Measurements from ENCODE around the gene NUBP1.
"Not testable (repeated sequence)": the region's sequence is repeated elsewhere in the genome, so short reads cannot be mapped to it uniquely, and the experiment has no call there.

NUBP1 gene

GRCh38 chr16:10770907-10771306 lies 27.3 kb downstream of the NUBP1 start:
- no peaks in the 10 kb centered on the region for H3K9me3 ChIP-seq (ENCODE audit: control insufficient read depth in 1 of 2, low read length in 2 of 2)
- H3K27ac ChIP-seq (ENCODE audit: low read length): no peak overlapping the region
- no peaks in the 10 kb centered on the region for H3K27me3 ChIP-seq (ENCODE audit: low read depth, low read length)
- no peak overlapping the region for H3K4me3 ChIP-seq (ENCODE audit: low read depth in 1 of 2, low read length in 2 of 2)
- peaks cover 11 to 14% of the 10 kb centered on the region in 2 donors for H3K36me3 ChIP-seq (ENCODE audit: control insufficient read depth in 1 of 2, insufficient read depth in 2 of 2, low read length in 2 of 2)
- H3K4me1 ChIP-seq (ENCODE audit: control insufficient read depth in 1 of 2, insufficient read depth in 2 of 2, low read length in 2 of 2): no peaks in the 10 kb centered on the region

- Histone ChIP-seq H3K27ac (ENCODE audit: low read length) (no peak overlapping the region), H3K4me3 (ENCODE audit: low read depth in 1 of 2, low read length in 2 of 2) (no peak overlapping the region), H3K9me3 (ENCODE audit: control insufficient read depth in 1 of 2, low read length in 2 of 2) (no peaks in the 10 kb centered on the region), H3K36me3 (ENCODE audit: control insufficient read depth in 1 of 2, insufficient read depth in 2 of 2, low read length in 2 of 2) (no peaks in the 10 kb centered on the region), H3K4me1 (ENCODE audit: control insufficient read depth in 1 of 2, insufficient read depth in 2 of 2, low read length in 2 of 2) (no peaks in the 10 kb centered on the region), H3K27me3 (ENCODE audit: low read depth, low read length) (no peaks in the 10 kb centered on the region)
Measured at GRCh38 chr16:10776280-10776679, 32.6 kb downstream of the NUBP1 start.

GRCh38 chr16:10776923-10777322 lies 33.3 kb downstream of the NUBP1 start:
- not testable (repeated sequence) for H3K27me3 ChIP-seq (ENCODE audit: low read depth, low read length); H3K4me3 ChIP-seq (ENCODE audit: low read depth in 1 of 2, low read length in 2 of 2); H3K36me3 ChIP-seq (ENCODE audit: control insufficient read depth in 1 of 2, insufficient read depth in 2 of 2, low read length in 2 of 2); H3K27ac ChIP-seq (ENCODE audit: low read length); H3K9me3 ChIP-seq (ENCODE audit: control insufficient read depth in 1 of 2, low read length in 2 of 2); H3K4me1 ChIP-seq (ENCODE audit: control insufficient read depth in 1 of 2, insufficient read depth in 2 of 2, low read length in 2 of 2)

- no peaks in the 10 kb centered on the region for H3K27me3 ChIP-seq (ENCODE audit: low read depth, low read length)
- H3K36me3 ChIP-seq (ENCODE audit: control insufficient read depth in 1 of 2, insufficient read depth in 2 of 2, low read length in 2 of 2): no peaks in the 10 kb centered on the region
- H3K4me3 ChIP-seq (ENCODE audit: low read depth in 1 of 2, low read length in 2 of 2): no peak overlapping the region
- no peaks in the 10 kb centered on the region for H3K9me3 ChIP-seq (ENCODE audit: control insufficient read depth in 1 of 2, low read length in 2 of 2)
- H3K4me1 ChIP-seq (ENCODE audit: control insufficient read depth in 1 of 2, insufficient read depth in 2 of 2, low read length in 2 of 2): no peaks in the 10 kb centered on the region
- no peak overlapping the region for H3K27ac ChIP-seq (ENCODE audit: low read length)
Measured at GRCh38 chr16:10777356-10777755, 33.7 kb downstream of the NUBP1 start.

- not testable (repeated sequence) for H3K4me1 ChIP-seq (ENCODE audit: control insufficient read depth in 1 of 2, insufficient read depth in 2 of 2, low read length in 2 of 2); H3K36me3 ChIP-seq (ENCODE audit: control insufficient read depth in 1 of 2, insufficient read depth in 2 of 2, low read length in 2 of 2); H3K4me3 ChIP-seq (ENCODE audit: low read depth in 1 of 2, low read length in 2 of 2); H3K9me3 ChIP-seq (ENCODE audit: control insufficient read depth in 1 of 2, low read length in 2 of 2); H3K27ac ChIP-seq (ENCODE audit: low read length); H3K27me3 ChIP-seq (ENCODE audit: low read depth, low read length)
Measured at GRCh38 chr16:10779908-10780307, 36.3 kb downstream of the NUBP1 start.

- Histone ChIP-seq H3K9me3 (ENCODE audit: control insufficient read depth in 1 of 2, low read length in 2 of 2) (no peaks in the 10 kb centered on the region), H3K27ac (ENCODE audit: low read length) (no peak overlapping the region), H3K36me3 (ENCODE audit: control insufficient read depth in 1 of 2, insufficient read depth in 2 of 2, low read length in 2 of 2) (no peaks in the 10 kb centered on the region), H3K4me1 (ENCODE audit: control insufficient read depth in 1 of 2, insufficient read depth in 2 of 2, low read length in 2 of 2) (no peaks in the 10 kb centered on the region), H3K27me3 (ENCODE audit: low read depth, low read length) (no peaks in the 10 kb centered on the region), H3K4me3 (ENCODE audit: low read depth in 1 of 2, low read length in 2 of 2) (no peak overlapping the region)
Measured at GRCh38 chr16:10780628-10781027, 37.0 kb downstream of the NUBP1 start.

- no peak overlapping the region for H3K4me3 ChIP-seq (ENCODE audit: low read depth in 1 of 2, low read length in 2 of 2)
- H3K9me3 ChIP-seq (ENCODE audit: control insufficient read depth in 1 of 2, low read length in 2 of 2): no peaks in the 10 kb centered on the region
- H3K27ac ChIP-seq (ENCODE audit: low read length): no peak overlapping the region
- H3K4me1 ChIP-seq (ENCODE audit: control insufficient read depth in 1 of 2, insufficient read depth in 2 of 2, low read length in 2 of 2): no peaks in the 10 kb centered on the region
- H3K27me3 ChIP-seq (ENCODE audit: low read depth, low read length): no peaks in the 10 kb centered on the region
- H3K36me3 ChIP-seq (ENCODE audit: control insufficient read depth in 1 of 2, insufficient read depth in 2 of 2, low read length in 2 of 2): no peaks in the 10 kb centered on the region
Measured at GRCh38 chr16:10782628-10783027, 39.0 kb downstream of the NUBP1 start.

- Histone ChIP-seq H3K27ac (ENCODE audit: low read length) (no peak overlapping the region), H3K4me3 (ENCODE audit: low read depth in 1 of 2, low read length in 2 of 2) (no peak overlapping the region), H3K36me3 (ENCODE audit: control insufficient read depth in 1 of 2, insufficient read depth in 2 of 2, low read length in 2 of 2) (no peaks in the 10 kb centered on the region), H3K4me1 (ENCODE audit: control insufficient read depth in 1 of 2, insufficient read depth in 2 of 2, low read length in 2 of 2) (no peaks in the 10 kb centered on the region), H3K27me3 (ENCODE audit: low read depth, low read length) (no peaks in the 10 kb centered on the region), H3K9me3 (ENCODE audit: control insufficient read depth in 1 of 2, low read length in 2 of 2) (no peaks in the 10 kb centered on the region)
Measured at GRCh38 chr16:10787304-10787703, 43.7 kb downstream of the NUBP1 start.

GRCh38 chr16:10788630-10789029 lies 45.0 kb downstream of the NUBP1 start:
- not testable (repeated sequence) for H3K9me3 ChIP-seq (ENCODE audit: control insufficient read depth in 1 of 2, low read length in 2 of 2); H3K4me1 ChIP-seq (ENCODE audit: control insufficient read depth in 1 of 2, insufficient read depth in 2 of 2, low read length in 2 of 2); H3K4me3 ChIP-seq (ENCODE audit: low read depth in 1 of 2, low read length in 2 of 2); H3K36me3 ChIP-seq (ENCODE audit: control insufficient read depth in 1 of 2, insufficient read depth in 2 of 2, low read length in 2 of 2); H3K27ac ChIP-seq (ENCODE audit: low read length); H3K27me3 ChIP-seq (ENCODE audit: low read depth, low read length)

- no peaks in the 10 kb centered on the region for H3K9me3 ChIP-seq (ENCODE audit: control insufficient read depth in 1 of 2, low read length in 2 of 2)
- H3K4me3 ChIP-seq (ENCODE audit: low read depth in 1 of 2, low read length in 2 of 2): no peak overlapping the region
- H3K27me3 ChIP-seq (ENCODE audit: low read depth, low read length): no peaks in the 10 kb centered on the region
- no peak overlapping the region for H3K27ac ChIP-seq (ENCODE audit: low read length)
- H3K4me1 ChIP-seq (ENCODE audit: control insufficient read depth in 1 of 2, insufficient read depth in 2 of 2, low read length in 2 of 2): no peaks in the 10 kb centered on the region
- no peaks in the 10 kb centered on the region for H3K36me3 ChIP-seq (ENCODE audit: control insufficient read depth in 1 of 2, insufficient read depth in 2 of 2, low read length in 2 of 2)
Measured at GRCh38 chr16:10791048-10791447, 47.4 kb downstream of the NUBP1 start.

GRCh38 chr16:10799736-10800135 lies 56.1 kb downstream of the NUBP1 start:
- no peaks in the 10 kb centered on the region for H3K4me1 ChIP-seq (ENCODE audit: control insufficient read depth in 1 of 2, insufficient read depth in 2 of 2, low read length in 2 of 2)
- no peak overlapping the region for H3K4me3 ChIP-seq (ENCODE audit: low read depth in 1 of 2, low read length in 2 of 2)
- no peaks in the 10 kb centered on the region for H3K9me3 ChIP-seq (ENCODE audit: control insufficient read depth in 1 of 2, low read length in 2 of 2)
- H3K27ac ChIP-seq (ENCODE audit: low read length): no peak overlapping the region
- H3K36me3 ChIP-seq (ENCODE audit: control insufficient read depth in 1 of 2, insufficient read depth in 2 of 2, low read length in 2 of 2): no peaks in the 10 kb centered on the region
- H3K27me3 ChIP-seq (ENCODE audit: low read depth, low read length): no peaks in the 10 kb centered on the region

GRCh38 chr16:10805334-10805733 lies 61.7 kb downstream of the NUBP1 start:
- H3K9me3 ChIP-seq (ENCODE audit: control insufficient read depth in 1 of 2, low read length in 2 of 2): no peaks in the 10 kb centered on the region
- H3K27me3 ChIP-seq (ENCODE audit: low read depth, low read length): no peaks in the 10 kb centered on the region
- no peak overlapping the region for H3K27ac ChIP-seq (ENCODE audit: low read length)
- H3K4me3 ChIP-seq (ENCODE audit: low read depth in 1 of 2, low read length in 2 of 2): no peak overlapping the region
- H3K4me1 ChIP-seq (ENCODE audit: control insufficient read depth in 1 of 2, insufficient read depth in 2 of 2, low read length in 2 of 2): no peaks in the 10 kb centered on the region
- no peaks in the 10 kb centered on the region for H3K36me3 ChIP-seq (ENCODE audit: control insufficient read depth in 1 of 2, insufficient read depth in 2 of 2, low read length in 2 of 2)
